Choroid plexus epithelial cell (primary cell): ENCODE results near the gene ADTRP.

ENCODE experiments used
- DNase-seq: peaks from one replicate; pipeline ENCODE4 v3.0.0-alpha.2; 2010; ENCODE audit warnings: low read depth
- H3K4me3 ChIP-seq: 2 replicates; pipeline ENCODE4 v1.5.1; 2011; ENCODE audit warnings: low read depth, mild to moderate bottlenecking, control low read depth, low read length, moderate library complexity
- CTCF ChIP-seq: conservative IDR thresholded peaks from 2 replicates; pipeline ENCODE4 v1.5.1; 2011; ENCODE audit warnings: low read depth, mild to moderate bottlenecking, control low read depth, inconsistent platforms, low read length, moderate library complexity

Gene ADTRP

DNA sequence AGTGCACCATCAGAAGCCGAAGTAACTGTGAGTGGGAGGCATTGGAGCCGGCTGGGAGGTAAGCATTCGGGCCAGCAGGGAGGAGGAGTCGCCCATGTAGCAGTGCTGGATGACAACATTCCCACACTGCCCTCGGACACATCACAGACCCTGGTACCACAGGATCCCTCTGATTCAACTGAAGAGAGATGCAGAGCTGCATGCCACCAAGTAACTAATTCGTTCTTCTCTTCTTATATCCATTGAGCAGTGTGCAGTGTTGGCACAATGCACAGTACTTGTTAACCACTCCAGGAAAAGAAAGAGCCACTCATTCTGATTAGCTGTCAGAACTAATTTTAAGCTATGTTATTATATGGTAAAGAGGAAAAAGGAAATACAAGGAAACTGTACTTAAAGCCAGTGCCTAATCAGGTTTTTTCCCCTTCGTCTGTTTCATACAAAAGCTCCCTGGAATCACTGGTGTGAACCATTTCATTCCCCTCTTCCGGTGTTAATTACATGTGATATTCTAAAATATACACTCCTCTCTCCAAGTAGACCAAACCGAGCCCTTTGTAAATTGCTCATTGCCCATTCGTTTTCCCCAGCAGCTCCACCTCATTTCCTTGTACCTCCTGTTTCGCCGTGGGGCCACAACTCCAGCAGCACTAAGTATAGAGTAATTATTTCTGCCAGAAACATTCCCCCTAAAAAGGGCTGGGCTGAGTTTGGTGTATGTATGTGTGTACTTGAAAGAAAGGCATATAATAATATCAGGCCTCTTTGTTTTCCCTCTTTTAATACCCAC lies 32.4 kb upstream of the ADTRP start:
- no peak overlapping the region for H3K4me3 ChIP-seq
- TF ChIP-seq CTCF: no peak
- no peak for DNase-seq

DNA sequence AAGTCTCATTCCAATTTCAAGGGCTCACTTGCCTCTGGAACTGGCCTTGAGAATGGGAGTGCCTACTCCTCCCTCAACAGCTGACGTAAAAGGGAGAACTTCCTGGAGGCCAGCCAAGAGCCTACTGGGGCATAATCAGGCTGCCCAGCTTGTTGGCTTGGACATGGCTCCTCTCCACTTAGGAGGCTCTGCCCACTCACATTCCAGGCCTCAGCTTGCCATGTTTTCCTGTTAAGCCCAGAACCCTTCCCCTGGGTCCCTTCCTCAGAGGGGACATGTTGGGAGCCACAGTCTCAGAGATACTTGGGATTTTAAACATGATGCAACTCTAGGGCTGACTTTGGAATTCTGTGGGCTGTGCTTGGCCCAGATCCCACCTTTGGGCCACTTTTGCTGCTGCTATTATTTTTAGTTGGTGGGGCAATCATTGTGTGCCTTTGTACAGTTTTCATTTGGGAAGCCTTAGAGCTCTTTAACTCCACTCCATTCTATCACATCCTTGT lies 31.5 kb upstream of the ADTRP start:
- H3K4me3 ChIP-seq: no peak overlapping the region
- no peak for TF ChIP-seq CTCF
- peak; percentile 82 for DNase-seq

GRCh38 chr6:11808054-11808453 lies 29.5 kb upstream of the ADTRP start:
- no peak overlapping the region for H3K4me3 ChIP-seq
- TF ChIP-seq CTCF: no peak
- DNase-seq: no peak

DNA sequence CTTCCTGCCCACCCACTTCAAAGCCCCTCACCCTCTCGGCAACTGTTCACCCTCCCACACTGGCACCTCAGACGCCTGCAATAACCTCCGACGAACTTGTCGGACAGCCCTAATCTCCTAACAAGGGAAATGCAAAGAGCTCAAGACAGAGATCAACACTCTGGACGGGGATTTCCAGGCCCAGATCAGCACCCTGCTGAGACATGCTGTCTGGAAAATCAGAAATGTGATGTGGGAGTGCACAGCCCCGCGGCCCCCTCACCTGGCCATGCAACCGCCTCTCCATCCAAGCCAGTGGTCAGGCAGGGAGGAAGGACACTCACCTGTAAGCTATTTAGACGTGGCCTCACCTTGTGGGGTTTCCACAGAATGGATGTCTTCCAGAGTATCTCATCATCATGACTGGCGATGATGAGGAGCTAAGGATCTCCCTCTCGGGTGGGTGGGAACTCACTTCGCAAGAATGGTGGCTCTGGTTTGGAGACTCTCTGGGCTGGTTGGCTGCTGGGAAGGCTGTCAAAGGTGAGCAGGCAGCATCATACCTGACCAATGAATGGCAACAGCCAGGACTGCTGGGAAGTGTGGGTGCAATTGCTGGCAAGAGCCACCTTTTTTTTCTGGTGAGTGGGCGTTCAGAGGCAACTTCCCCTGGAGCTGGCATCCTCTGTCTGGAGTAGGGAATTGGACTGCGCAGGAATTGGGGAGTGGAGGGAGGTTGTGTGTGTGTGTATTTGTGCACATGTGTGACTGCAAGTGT lies 28.1 kb upstream of the ADTRP start:
- no peak overlapping the region for H3K4me3 ChIP-seq
- peak; percentile 36 for DNase-seq
- no peak for TF ChIP-seq CTCF

- no peak overlapping the region for H3K4me3 ChIP-seq
- no peak for TF ChIP-seq CTCF
- DNase-seq: no peak
These were observed 26.9 kb upstream of the ADTRP start for GRCh38 chr6:11805259-11806053.

GRCh38 chr6:11804701-11805100 lies 26.1 kb upstream of the ADTRP start:
- no peak overlapping the region for H3K4me3 ChIP-seq
- DNase-seq: no peak
- no peak for TF ChIP-seq CTCF
